HepG2 (cell line): ENCODE data around the gene KIF25. TPM values are rescaled to one million over a fixed set of nuclear protein-coding genes. Genes with fewer than 3 reads are reported as not detected.
A peak's percentile ranks its signal among the peaks of the same experiment; 100 is the strongest.

Source experiments
- ATAC-seq: fragments of 200-7000 bp; cut with Tn5 transposase; 3 replicates; pipeline ENCODE4 v1.9.1; 2020; ENCODE audit warnings: mild to moderate bottlenecking, moderate library complexity
- BruUV-seq: library from RNA; stranded (reverse); fragments of 400-500 nt; replicated peaks from 2 replicates; lab custom pipeline; 2021; lab: Mats Ljungman, UMichigan
- CTCF ChIA-PET: fragments of 300-600 bp; formaldehyde crosslinking; extraction: SDS; loops from one replicate; lab custom pipeline; 2021; ENCODE audit warnings: low total read pairs, inconsistent platforms, low intra/inter-chr PET ratio; lab: Yijun Ruan, JAX
- POLR2A ChIA-PET: fragments of 350-600 bp; sonication (Branson Sonifier 250); formaldehyde crosslinking; loops from one replicate; lab custom pipeline; 2020; ENCODE audit warnings: antibody characterized with exemption, inconsistent platforms; lab: Yijun Ruan, JAX
- DNase-seq: peaks from one replicate; pipeline ENCODE4 v3.0.0-alpha.2; 2015; ENCODE audit warnings: low spot score
- FAIRE-seq: peaks from 3 replicates; lab custom pipeline; 2011; peaks lifted over from hg19 to GRCh38; lab: Jason Lieb, UNC
- H2AFZ ChIP-seq: one replicate; pipeline ENCODE4 v1.6.1; 2011; ENCODE audit warnings: low read length, inconsistent platforms
- H3K27ac ChIP-seq: fragments of 300-600 bp; 3 replicates; pipeline ENCODE4 v1.8.0; 2011; ENCODE audit warnings: mixed run types, mild to moderate bottlenecking, mixed read lengths, low read length, inconsistent platforms; ENCODE audit not compliant: insufficient read depth; ENCODE audit errors: extremely low read length
- H3K27me3 ChIP-seq, 2 experiments: fragments of 200-600 bp in 1 of 2; 2 replicates in 1 of 2; 3 replicates in 1 of 2; pipeline versions ENCODE4 v1.6.0 to v1.8.0; 2011; ENCODE audit warnings: low read length in 2 of 2, mild to moderate bottlenecking in 2 of 2, moderate library complexity in 2 of 2, inconsistent platforms in 1 of 2; ENCODE audit not compliant: insufficient read depth in 2 of 2, control insufficient read depth in 1 of 2
- H3K36me3 ChIP-seq, 2 experiments: fragments of 200-600 bp in 1 of 2; replicated peaks in 1 of 2; 2 replicates in 1 of 2; 3 replicates in 1 of 2; pipeline versions ENCODE4 v1.5.1 to v1.8.0; 2011; ENCODE audit warnings: low read length in 2 of 2, inconsistent platforms in 1 of 2; ENCODE audit not compliant: insufficient read depth in 2 of 2, control insufficient read depth in 1 of 2
- H3K4me1 ChIP-seq: 2 replicates; pipeline ENCODE4 v1.5.1; 2012; ENCODE audit warnings: low read length, inconsistent platforms; ENCODE audit not compliant: insufficient read depth
- H3K4me2 ChIP-seq: 2 replicates; pipeline ENCODE4 v1.6.0; 2011; ENCODE audit warnings: low read depth, low read length, inconsistent platforms
- H3K4me3 ChIP-seq, 3 experiments: fragments of 200-600 bp in 1 of 3; sonication (generic), shearing (Covaris generic) in 1 of 3; replicated peaks in 1 of 3; 2 replicates each; pipeline ENCODE4 v1.5.1; 2011 to 2016; ENCODE audit warnings: low read length in 3 of 3, inconsistent platforms in 2 of 3, low read depth in 2 of 3, mild to moderate bottlenecking in 2 of 3, control low read depth in 1 of 3, mixed read lengths in 1 of 3; ENCODE audit not compliant: insufficient read depth in 1 of 3
- H3K79me2 ChIP-seq: one replicate; pipeline ENCODE4 v1.6.1; 2011; ENCODE audit warnings: low read length, inconsistent platforms; ENCODE audit not compliant: insufficient read depth
- H3K9ac ChIP-seq: 2 replicates; pipeline ENCODE4 v1.6.0; 2011; ENCODE audit warnings: mild to moderate bottlenecking, low read depth, low read length, inconsistent platforms; ENCODE audit not compliant: insufficient read depth
- H3K9me3 ChIP-seq: 2 replicates; pipeline ENCODE4 v1.5.1; 2012; ENCODE audit warnings: mild to moderate bottlenecking, low read length
- H4K20me1 ChIP-seq: 2 replicates; pipeline ENCODE4 v1.6.0; 2011; ENCODE audit warnings: inconsistent platforms, mild to moderate bottlenecking, low read length, moderate library complexity; ENCODE audit not compliant: insufficient read depth
- ARID5B ChIP-seq: IDR thresholded peaks from 2 replicates; pipeline ENCODE4 v1.4.0; 2020; ENCODE audit warnings: mild to moderate bottlenecking, missing genetic modification reagents
- GABPB1 ChIP-seq: IDR thresholded peaks from 2 replicates; pipeline ENCODE4 v1.6.1; 2016; ENCODE audit warnings: mild to moderate bottlenecking, missing genetic modification reagents, moderate library complexity, missing compliant biosample characterization
- NFKBIZ ChIP-seq: IDR thresholded peaks from 2 replicates; pipeline ENCODE4 v1.6.1; 2018; ENCODE audit warnings: missing genetic modification reagents, missing compliant biosample characterization
- PCBP1 ChIP-seq: fragments of 200-400 bp; formaldehyde crosslinking; IDR thresholded peaks from 2 replicates; pipeline ENCODE4 v1.6.1; 2017; ENCODE audit warnings: mild to moderate bottlenecking, low read depth, low read length, borderline replicate concordance
- SALL1 ChIP-seq: sonication (generic); formaldehyde crosslinking; IDR thresholded peaks from 2 replicates; pipeline ENCODE4 v1.8.0; 2022; ENCODE audit warnings: mild to moderate bottlenecking, missing genetic modification reagents
- SNRNP70 ChIP-seq: fragments of 200-400 bp; formaldehyde crosslinking; IDR thresholded peaks from 2 replicates; pipeline ENCODE4 v1.6.1; 2017; ENCODE audit warnings: mild to moderate bottlenecking, low read depth, low read length, moderate library complexity
- SRF ChIP-seq: IDR thresholded peaks from 2 replicates; pipeline ENCODE4 v1.6.1; 2011; ENCODE audit warnings: mild to moderate bottlenecking, low read depth, low read length, moderate library complexity
- TCF7 ChIP-seq: sonication (generic); IDR thresholded peaks from 2 replicates; pipeline ENCODE4 v1.6.1; 2016; ENCODE audit warnings: antibody characterized with exemption, low read depth
- ZFP36 ChIP-seq: fragments of 150-350 bp; IDR thresholded peaks from 2 replicates; pipeline ENCODE4 v1.6.1; 2018; ENCODE audit warnings: borderline replicate concordance, low read length, low read depth; ENCODE audit not compliant: partially characterized antibody
- ZNF616 ChIP-seq: sonication (generic); formaldehyde crosslinking; IDR thresholded peaks from 2 replicates; pipeline ENCODE4 v1.5.0; 2020; ENCODE audit warnings: low read depth, mild to moderate bottlenecking, missing genetic modification reagents
- ZNF687 ChIP-seq: sonication (generic); formaldehyde crosslinking; IDR thresholded peaks from 2 replicates; pipeline ENCODE4 v1.5.1; 2020; ENCODE audit warnings: mild to moderate bottlenecking, missing genetic modification reagents, moderate library complexity
- WGBS: methylation state at CpG from one replicate; pipeline ENCODE4 v1.1.6; 2017; ENCODE audit warnings: low lambda C conversion rate; 5-methylcytosine and 5-hydroxymethylcytosine counted together
- in situ Hi-C: cut with HindIII; loops from 2 replicates; pipeline ENCODE4 v1.10.0; 2017; ENCODE audit warnings: low pct_unique_long_range_greater_than_20kb; ENCODE audit not compliant: extremely low pct_ligation_motif_present
- intact Hi-C: fragments of 100-400 bp; cut with micrococcal nuclease; formaldehyde crosslinking; loops from one replicate; pipeline ENCODE4 v1.10.0; 2022; ENCODE audit not compliant: unreplicated experiment
- polyA plus RNA-seq, 8 experiments: library from polyadenylated mRNA; depleted of rRNA in 3 of 8; stranded (reverse) in 7 of 8; unstranded in 1 of 8; fragments of >200 nt; fragmentation: Illumina TruSeq in 4 of 8; extraction: Trizol in 4 of 8; gene quantifications; 2 replicates each; pipeline versions ENCODE4 v1.2.1 to v1.2.3, GENCODE V29; 2011 to 2016; ENCODE audit warnings: low read depth in 4 of 8, missing spikeins in 1 of 8, mixed read lengths in 1 of 8; ENCODE audit not compliant: insufficient read depth in 1 of 8
- total RNA-seq, 5 experiments: library from RNA; depleted of rRNA; stranded (reverse); fragments of >200 nt; fragmentation: Illumina TruSeq; extraction: Trizol; gene quantifications; 2 replicates each; pipeline ENCODE4 v1.2.3, GENCODE V29; 2016; ENCODE audit warnings: low read depth in 1 of 5

Gene KIF25
- total and polyA plus RNA-seq, 2 of the 13 experiments (the other 11 are each of a cell fraction or from before 2014, with no cell fraction given): not detected

- peak; percentile 42; the same call in 1 of the 2 replicates for TF ChIP-seq ARID5B (CRISPR knock-in tag)
- peak; percentile 6 for TF ChIP-seq ZFP36
- peak; percentile 46 for TF ChIP-seq TCF7
- peak; percentile 70 for TF ChIP-seq SALL1
- TF ChIP-seq SRF: no peak
Observed at GRCh38 chr6:168015482-168016175, 18.2 kb downstream of the KIF25 start (continued).

- no peak overlapping the region for H3K27ac ChIP-seq
- in situ Hi-C loops: no loop called here
- DNase-seq: no peak
- POLR2A ChIA-PET: no interaction called here
- TF ChIP-seq ZNF687 (CRISPR knock-in tag) (peak; percentile 21; the same call in 1 of the 2 replicates), SNRNP70 (no peak), GABPB1 (CRISPR knock-in tag) (0 out of 2 replicates have a peak, but pooled peaks have one; percentile 11), PCBP1 (no peak), NFKBIZ (CRISPR knock-in tag) (no peak), ZNF616 (CRISPR knock-in tag) (no peak)
- H3K9me3 ChIP-seq: peaks cover 15% of the 10 kb centered on the region
- WGBS: 62% methylated on average over 12 of the region's 18 CpGs
- no peaks in the 10 kb centered on the region for H3K79me2 ChIP-seq
- intact Hi-C loops: no loop called here
- H2AFZ ChIP-seq: no peak overlapping the region
- CTCF ChIA-PET: no interaction called here
- H3K36me3 ChIP-seq: no peaks in the 10 kb centered on the region
- H3K4me1 ChIP-seq: peaks cover 29% of the 10 kb centered on the region
- peak overlapping the region; percentile 33 for H3K4me2 ChIP-seq
- BruUV-seq: no TSS peak
- no peak overlapping the region for H3K9ac ChIP-seq
- FAIRE-seq: no peak
- no peaks in the 10 kb centered on the region for H4K20me1 ChIP-seq
- peak overlapping the region in 1 of 3 experiments; percentile 18; a peak in 2 of 6 replicates for H3K4me3 ChIP-seq
- no peak for ATAC-seq
- H3K27me3 ChIP-seq: peaks cover 2 to 19% of the 10 kb centered on the region in 2 experiments; a peak in 3 of 5 replicates
Observed at GRCh38 chr6:168016176-168016620, 18.7 kb downstream of the KIF25 start.
